Gastroesophageal sphincter (tissue), 3 donors: ENCODE results near the gene APCDD1L.
"Not testable (repeated sequence)": the region's sequence is repeated elsewhere in the genome, so short reads cannot be mapped to it uniquely, and the experiment has no call there.

Experiments
- POLR2A ChIP-seq, 2 donors: fragments of 450-650 bp; IDR thresholded peaks; one replicate each; pipeline ENCODE4 v1.6.1; 2017; ENCODE audit warnings: antibody characterized with exemption in 2 of 2, mild to moderate bottlenecking in 2 of 2, moderate library complexity in 1 of 2
- TF ChIP-seq, protein P1 (sequence below), 4 experiments: fragments of 200-600 bp in 2 of 4; fragments of 450-650 bp in 2 of 4; sonication (generic) in 1 of 4; IDR thresholded peaks; one replicate each; pipeline ENCODE4 v1.5.1; 2017 to 2019; ENCODE audit warnings: antibody characterized with exemption in 4 of 4, mild to moderate bottlenecking in 2 of 4, moderate library complexity in 2 of 4

DNA sequence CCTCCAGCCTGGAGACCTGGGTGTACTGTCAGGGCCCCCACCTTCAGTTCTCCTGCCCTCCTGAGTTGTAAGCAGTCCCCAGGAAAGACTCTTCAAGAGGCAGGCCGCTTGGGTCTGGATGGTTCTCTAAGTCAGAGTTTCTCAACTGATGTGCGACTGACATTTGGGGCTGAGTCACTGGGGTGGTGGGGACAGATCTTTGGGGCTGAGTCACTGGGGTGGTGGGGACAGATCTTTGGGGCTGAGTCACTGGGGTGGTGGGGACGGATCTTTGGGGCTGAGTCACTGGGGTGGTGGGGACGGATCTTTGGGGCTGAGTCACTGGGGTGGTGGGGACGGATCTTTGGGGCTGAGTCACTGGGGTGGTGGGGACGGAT lies 26.8 kb upstream of the APCDD1L start:
- not testable (repeated sequence) for TF ChIP-seq POLR2A (IDR thresholded peaks at IDR 0.05)
- TF ChIP-seq, protein P1, sequence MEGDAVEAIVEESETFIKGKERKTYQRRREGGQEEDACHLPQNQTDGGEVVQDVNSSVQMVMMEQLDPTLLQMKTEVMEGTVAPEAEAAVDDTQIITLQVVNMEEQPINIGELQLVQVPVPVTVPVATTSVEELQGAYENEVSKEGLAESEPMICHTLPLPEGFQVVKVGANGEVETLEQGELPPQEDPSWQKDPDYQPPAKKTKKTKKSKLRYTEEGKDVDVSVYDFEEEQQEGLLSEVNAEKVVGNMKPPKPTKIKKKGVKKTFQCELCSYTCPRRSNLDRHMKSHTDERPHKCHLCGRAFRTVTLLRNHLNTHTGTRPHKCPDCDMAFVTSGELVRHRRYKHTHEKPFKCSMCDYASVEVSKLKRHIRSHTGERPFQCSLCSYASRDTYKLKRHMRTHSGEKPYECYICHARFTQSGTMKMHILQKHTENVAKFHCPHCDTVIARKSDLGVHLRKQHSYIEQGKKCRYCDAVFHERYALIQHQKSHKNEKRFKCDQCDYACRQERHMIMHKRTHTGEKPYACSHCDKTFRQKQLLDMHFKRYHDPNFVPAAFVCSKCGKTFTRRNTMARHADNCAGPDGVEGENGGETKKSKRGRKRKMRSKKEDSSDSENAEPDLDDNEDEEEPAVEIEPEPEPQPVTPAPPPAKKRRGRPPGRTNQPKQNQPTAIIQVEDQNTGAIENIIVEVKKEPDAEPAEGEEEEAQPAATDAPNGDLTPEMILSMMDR (IDR thresholded peaks at IDR 0.05), result not testable (repeated sequence)
